Mucosa of rectum (tissue), 2 donors: Measurements from ENCODE around the gene DIDO1.

ENCODE experiments used
- H3K27ac ChIP-seq, 2 donors: one replicate each; pipeline ENCODE4 v1.7.0; 2013; ENCODE audit warnings: inconsistent platforms in 2 of 2, low read depth in 2 of 2, low read length in 2 of 2
- H3K27me3 ChIP-seq, 2 donors: one replicate each; pipeline ENCODE4 v1.7.0; 2013; ENCODE audit warnings: low read length in 2 of 2; ENCODE audit not compliant: control insufficient read depth in 2 of 2, insufficient read depth in 2 of 2
- H3K36me3 ChIP-seq, 2 donors: one replicate each; pipeline ENCODE4 v1.7.0; 2013; ENCODE audit warnings: low read length in 2 of 2; ENCODE audit not compliant: control insufficient read depth in 2 of 2, insufficient read depth in 2 of 2
- H3K4me1 ChIP-seq, 2 donors: one replicate each; pipeline ENCODE4 v1.7.0; 2013; ENCODE audit warnings: low read length in 2 of 2, mild to moderate bottlenecking in 1 of 2; ENCODE audit not compliant: control insufficient read depth in 2 of 2, insufficient read depth in 2 of 2
- H3K4me3 ChIP-seq, 2 donors: one replicate each; pipeline ENCODE4 v1.7.0; 2013; ENCODE audit warnings: low read length in 2 of 2
- H3K9ac ChIP-seq, 2 donors: one replicate each; pipeline ENCODE4 v1.7.0; 2013; ENCODE audit warnings: low read length in 2 of 2, low read depth in 1 of 2, mild to moderate bottlenecking in 1 of 2
- H3K9me3 ChIP-seq, 2 donors: one replicate each; pipeline ENCODE4 v1.7.0; 2013; ENCODE audit warnings: low read length in 2 of 2; ENCODE audit not compliant: control insufficient read depth in 2 of 2
- donor health status: healthy.
- donor health status: Normal muscosa, but diverticular disease.

Gene DIDO1

DNA sequence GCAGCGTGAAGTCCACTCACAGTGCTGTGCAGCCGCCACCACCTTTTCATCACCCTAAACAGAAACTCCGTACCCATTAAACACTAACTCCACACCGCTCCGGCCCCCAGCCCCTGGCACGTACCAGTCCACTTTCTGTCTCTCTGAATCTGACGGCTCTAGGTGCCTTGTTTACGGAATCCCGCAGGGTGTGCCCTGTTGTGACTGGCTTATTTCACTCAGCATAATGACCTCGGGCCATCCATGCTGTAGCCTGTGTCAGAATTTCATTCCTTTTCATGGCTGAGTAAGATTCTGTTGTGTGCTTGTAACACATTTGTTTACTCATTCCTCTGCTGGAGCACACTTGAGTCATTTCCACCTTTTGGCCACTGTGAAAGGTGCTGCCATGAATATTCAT lies 82.6 kb downstream of the DIDO1 start:
- H3K9ac ChIP-seq = no peak overlapping the region
- H3K4me3 ChIP-seq = no peak overlapping the region
- H3K4me1 ChIP-seq = peaks cover 4 to 15% of the 10 kb centered on the region in 2 donors
- H3K27me3 ChIP-seq = no peaks in the 10 kb centered on the region
- H3K36me3 ChIP-seq = no peaks in the 10 kb centered on the region
- no peak overlapping the region for H3K27ac ChIP-seq
- H3K9me3 ChIP-seq = no peaks in the 10 kb centered on the region

GRCh38 chr20:62841705-62842212 lies 84.5 kb downstream of the DIDO1 start:
- H3K36me3 ChIP-seq = no peaks in the 10 kb centered on the region
- no peak overlapping the region for H3K4me3 ChIP-seq
- H3K27ac ChIP-seq = no peak overlapping the region
- H3K4me1 ChIP-seq = peaks cover 15 to 17% of the 10 kb centered on the region in 2 donors
- no peaks in the 10 kb centered on the region for H3K27me3 ChIP-seq
- no peaks in the 10 kb centered on the region for H3K9me3 ChIP-seq
- no peak overlapping the region for H3K9ac ChIP-seq

DNA sequence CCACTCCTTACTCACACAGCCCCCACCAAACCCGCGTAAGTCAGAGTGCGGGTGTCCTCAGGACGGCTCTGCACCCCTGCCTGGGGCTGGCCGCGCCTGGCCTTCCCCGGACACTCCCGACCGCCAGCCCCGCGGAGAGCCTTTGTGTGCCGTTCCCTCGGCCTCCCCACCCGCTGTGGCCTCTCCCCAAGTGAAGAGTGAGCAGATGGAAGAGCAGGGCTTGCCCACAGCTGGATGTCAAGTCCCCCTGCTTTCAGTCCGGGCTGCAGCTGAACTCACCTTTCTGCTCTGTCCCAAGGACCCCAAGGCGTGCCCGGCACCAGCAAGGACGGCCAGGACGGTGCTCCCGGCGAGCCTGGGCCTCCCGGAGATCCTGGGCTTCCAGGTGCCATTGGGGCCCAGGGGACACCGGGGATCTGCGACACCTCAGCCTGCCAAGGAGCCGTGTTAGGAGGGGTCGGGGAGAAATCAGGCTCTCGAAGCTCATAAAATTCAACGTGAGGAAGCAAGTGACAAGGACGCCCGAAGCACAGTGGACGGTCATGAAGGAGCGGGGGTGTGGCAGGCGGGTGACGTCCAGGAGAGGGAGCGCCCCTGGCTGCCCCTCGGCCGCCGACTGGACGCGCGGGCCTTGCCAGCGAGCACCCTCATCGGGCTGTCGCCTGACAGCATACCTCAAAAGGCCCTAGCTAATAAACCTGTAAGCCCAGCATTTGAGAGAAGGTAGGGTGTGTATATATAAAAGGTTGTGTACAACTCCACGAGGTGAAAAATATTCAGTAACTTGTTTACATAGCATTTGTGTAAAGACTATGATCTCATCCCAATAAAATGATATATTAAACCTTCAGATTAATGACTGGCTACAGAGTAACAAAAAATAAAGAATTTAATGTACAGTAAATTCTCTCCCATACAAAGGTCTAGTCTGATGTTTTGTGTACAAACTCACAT lies 85.8 kb downstream of the DIDO1 start:
- Histone ChIP-seq H3K36me3 (no peaks in the 10 kb centered on the region), H3K9ac (peak overlapping the region in 1 of 2 donors; percentile 43), H3K4me3 (no peak overlapping the region), H3K4me1 (peaks cover 13 to 17% of the 10 kb centered on the region in 2 donors), H3K9me3 (no peaks in the 10 kb centered on the region), H3K27me3 (peaks cover 0 to 4% of the 10 kb centered on the region in 2 donors), H3K27ac (no peak overlapping the region)

DNA sequence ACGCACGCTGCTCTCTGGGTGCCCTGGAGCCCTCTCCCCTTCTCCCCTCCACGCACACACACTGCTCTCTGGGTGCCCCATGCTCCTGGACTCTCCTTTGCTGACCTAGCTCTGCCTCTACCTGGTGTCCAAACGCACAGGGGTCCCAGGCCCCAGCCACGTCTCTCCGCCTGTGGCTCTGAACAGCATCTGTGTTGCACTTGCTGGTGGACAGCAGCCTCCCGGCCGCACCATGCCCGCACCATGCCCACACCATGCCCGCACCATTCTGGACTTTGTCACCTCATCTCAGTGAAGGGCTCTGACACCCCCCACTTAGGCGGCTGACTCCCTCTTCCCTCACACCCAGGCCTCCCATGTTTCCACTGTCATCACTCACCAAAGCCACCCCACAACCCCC lies 86.5 kb downstream of the DIDO1 start:
- H3K27me3 ChIP-seq = peaks cover 0 to 4% of the 10 kb centered on the region in 2 donors
- no peak overlapping the region for H3K27ac ChIP-seq
- peaks cover 13 to 17% of the 10 kb centered on the region in 2 donors for H3K4me1 ChIP-seq
- H3K4me3 ChIP-seq = no peak overlapping the region
- no peaks in the 10 kb centered on the region for H3K9me3 ChIP-seq
- H3K9ac ChIP-seq = no peak overlapping the region
- no peaks in the 10 kb centered on the region for H3K36me3 ChIP-seq

- Histone ChIP-seq H3K27me3 (peaks cover 0 to 4% of the 10 kb centered on the region in 2 donors), H3K9ac (no peak overlapping the region), H3K36me3 (no peaks in the 10 kb centered on the region), H3K9me3 (no peaks in the 10 kb centered on the region), H3K4me1 (peaks cover 13 to 17% of the 10 kb centered on the region in 2 donors), H3K27ac (peak overlapping the region in 1 of 2 donors; percentile 82), H3K4me3 (no peak overlapping the region)
These were observed 87.0 kb downstream of the DIDO1 start for GRCh38 chr20:62839261-62839660.

- peaks cover 0 to 4% of the 10 kb centered on the region in 2 donors for H3K27me3 ChIP-seq
- H3K36me3 ChIP-seq = no peaks in the 10 kb centered on the region
- H3K9me3 ChIP-seq = no peaks in the 10 kb centered on the region
- H3K27ac ChIP-seq = peak overlapping the region; percentile 82 to 85
- peak overlapping the region; percentile 9 to 40 for H3K9ac ChIP-seq
- peak overlapping the region; percentile 22 to 57 for H3K4me3 ChIP-seq
- H3K4me1 ChIP-seq = peaks cover 13 to 17% of the 10 kb centered on the region in 2 donors
These were observed 88.0 kb downstream of the DIDO1 start for GRCh38 chr20:62838128-62838891.

DNA sequence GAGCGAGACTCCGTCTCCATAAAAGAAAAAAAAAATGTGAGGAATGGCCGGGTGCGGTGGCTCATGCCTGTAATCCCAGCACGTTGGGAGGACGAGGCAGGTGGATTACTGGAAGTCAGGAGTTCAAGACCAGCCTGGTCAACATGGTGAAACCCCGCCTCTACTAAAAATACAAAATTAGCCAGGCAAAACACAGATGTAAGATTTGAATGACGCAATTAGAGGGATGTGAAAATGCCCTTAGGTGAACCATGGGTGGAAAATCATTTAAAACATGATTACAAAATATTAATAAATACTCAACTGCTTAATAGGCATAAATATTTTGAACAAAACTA lies 88.5 kb downstream of the DIDO1 start:
- Histone ChIP-seq H3K4me3 (peak overlapping the region in 1 of 2 donors; percentile 15), H3K4me1 (peaks cover 17 to 21% of the 10 kb centered on the region in 2 donors), H3K9ac (no peak overlapping the region), H3K9me3 (no peaks in the 10 kb centered on the region), H3K27me3 (peaks cover 0 to 4% of the 10 kb centered on the region in 2 donors), H3K36me3 (no peaks in the 10 kb centered on the region), H3K27ac (peak overlapping the region in 1 of 2 donors; percentile 85)

DNA sequence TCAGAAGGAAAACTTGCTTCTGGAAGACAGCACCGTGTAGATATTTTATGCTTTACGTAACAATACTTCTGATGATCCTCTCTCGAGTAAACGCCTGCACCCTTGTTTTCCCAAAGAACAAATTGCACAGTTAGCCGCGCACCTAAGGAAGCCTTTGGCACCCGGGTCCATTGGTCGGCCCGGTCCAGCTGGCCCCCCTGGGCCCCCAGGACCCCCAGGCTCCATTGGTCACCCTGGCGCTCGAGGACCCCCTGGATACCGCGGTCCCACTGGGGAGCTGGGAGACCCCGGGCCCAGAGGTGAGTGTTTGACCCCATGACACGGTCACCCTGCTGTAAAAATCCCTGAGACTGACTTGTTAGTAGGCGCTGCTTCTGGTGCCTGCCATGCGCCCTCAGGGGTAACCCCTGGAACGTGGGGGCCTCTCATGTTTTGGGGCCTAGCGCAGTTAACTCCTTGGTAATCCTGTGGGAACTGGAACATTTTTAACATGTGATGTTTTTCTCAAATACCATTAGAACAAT lies 89.3 kb downstream of the DIDO1 start:
- peaks cover 0 to 4% of the 10 kb centered on the region in 2 donors for H3K27me3 ChIP-seq
- H3K4me1 ChIP-seq = peaks cover 25 to 28% of the 10 kb centered on the region in 2 donors
- no peaks in the 10 kb centered on the region for H3K9me3 ChIP-seq
- no peak overlapping the region for H3K4me3 ChIP-seq
- no peak overlapping the region for H3K27ac ChIP-seq
- H3K9ac ChIP-seq = no peak overlapping the region
- no peaks in the 10 kb centered on the region for H3K36me3 ChIP-seq

DNA sequence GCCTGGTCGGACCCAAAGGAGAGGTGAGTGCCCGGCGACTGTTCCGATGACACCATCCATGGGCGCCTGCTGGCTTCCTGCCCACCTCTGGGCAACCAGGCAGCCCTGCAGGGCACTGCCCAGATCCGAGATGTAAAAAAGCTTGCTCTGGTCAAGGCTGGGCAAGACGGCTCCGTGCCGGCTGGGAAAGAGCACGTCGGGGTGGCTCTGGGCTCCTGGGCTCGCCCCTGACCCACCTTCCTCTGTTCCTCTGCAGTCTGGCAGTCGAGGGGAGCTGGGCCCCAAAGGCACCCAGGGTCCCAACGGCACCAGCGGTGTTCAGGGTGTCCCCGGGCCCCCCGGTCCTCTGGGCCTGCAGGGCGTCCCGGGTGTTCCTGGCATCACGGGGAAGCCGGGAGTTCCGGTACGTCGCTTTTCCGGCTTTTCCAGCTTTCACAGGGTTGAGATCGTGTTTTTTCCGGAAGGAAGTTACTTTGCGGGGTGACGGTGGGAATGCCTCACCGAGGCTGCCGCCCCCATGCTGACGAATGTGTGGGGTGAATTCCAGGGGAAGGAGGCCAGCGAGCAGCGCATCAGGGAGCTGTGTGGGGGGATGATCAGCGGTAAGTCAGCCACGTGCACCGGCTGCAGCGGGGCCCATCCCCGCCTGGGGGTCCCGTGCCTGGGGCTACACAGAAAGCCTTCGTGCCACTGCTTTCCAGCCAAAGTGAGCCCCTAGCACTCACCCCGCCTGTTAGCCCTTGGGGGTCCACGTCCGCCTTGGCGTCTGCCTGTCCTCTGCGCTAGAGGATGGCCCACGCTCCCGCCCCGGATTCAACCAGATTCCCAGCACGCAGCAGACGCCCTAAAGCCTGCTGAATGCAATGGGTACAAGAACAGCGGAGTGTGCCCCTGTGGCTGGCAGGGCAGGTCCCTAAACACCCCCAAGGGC lies 90.1 kb downstream of the DIDO1 start:
- Histone ChIP-seq H3K9me3 (no peaks in the 10 kb centered on the region), H3K4me3 (no peak overlapping the region), H3K9ac (no peak overlapping the region), H3K4me1 (peaks cover 33 to 34% of the 10 kb centered on the region in 2 donors), H3K27ac (no peak overlapping the region), H3K36me3 (no peaks in the 10 kb centered on the region), H3K27me3 (peaks cover 0 to 4% of the 10 kb centered on the region in 2 donors)
